GM21360 (cell line): ENCODE results near the gene RCAN2.

Experiments used
- ATAC-seq: cut with Tn5 transposase; IDR thresholded peaks from one replicate; pipeline ENCODE4 v1.9.1; 2021; ENCODE audit warnings: mild to moderate bottlenecking, moderate library complexity; ENCODE audit not compliant: unreplicated experiment

RCAN2 gene

GRCh38 chr6:46491201-46491627, at the start of gene RCAN2:
Gene RCAN2, minus strand, starts transcription at chr6:46491449.
- ATAC-seq = no peak

GRCh38 chr6:46539866-46540265, 48.6 kb upstream of the RCAN2 start:
- no peak for ATAC-seq

- ATAC-seq = no peak
Measured at GRCh38 chr6:46538800-46539480, 47.7 kb upstream of the RCAN2 start.

GRCh38 chr6:46530896-46531295, 39.6 kb upstream of the RCAN2 start:
- ATAC-seq = no peak

- ATAC-seq = no peak
Measured at GRCh38 chr6:46528961-46529750, 37.9 kb upstream of the RCAN2 start.

- no peak for ATAC-seq
Measured at GRCh38 chr6:46526607-46527006, 35.4 kb upstream of the RCAN2 start.

GRCh38 chr6:46525583-46525982, 34.3 kb upstream of the RCAN2 start:
- ATAC-seq = no peak

GRCh38 chr6:46521464-46521971, 30.3 kb upstream of the RCAN2 start:
- ATAC-seq = no peak

- no peak for ATAC-seq
Measured at GRCh38 chr6:46517202-46517601, 26.0 kb upstream of the RCAN2 start.

- no peak for ATAC-seq
Measured at GRCh38 chr6:46513533-46513932, 22.3 kb upstream of the RCAN2 start.

GRCh38 chr6:46511320-46511719, 20.1 kb upstream of the RCAN2 start:
- ATAC-seq = no peak

- ATAC-seq = no peak
Measured at GRCh38 chr6:46510651-46511050, 19.4 kb upstream of the RCAN2 start.

- no peak for ATAC-seq
Measured at GRCh38 chr6:46509981-46510510, 18.8 kb upstream of the RCAN2 start.

- no peak for ATAC-seq
Measured at GRCh38 chr6:46509063-46509462, 17.8 kb upstream of the RCAN2 start.

GRCh38 chr6:46507426-46507825, 16.2 kb upstream of the RCAN2 start:
- no peak for ATAC-seq

GRCh38 chr6:46505693-46506512, 14.7 kb upstream of the RCAN2 start:
- ATAC-seq = no peak

- ATAC-seq = no peak
Measured at GRCh38 chr6:46504242-46504641, 13.0 kb upstream of the RCAN2 start.

- no peak for ATAC-seq
Measured at GRCh38 chr6:46502486-46503119, 11.4 kb upstream of the RCAN2 start.

- ATAC-seq = no peak
Measured at GRCh38 chr6:46501136-46502089, 10.2 kb upstream of the RCAN2 start.
